Muscle layer of duodenum (tissue), 2 donors: ENCODE measurements around the gene DYNC2I2.
"Not testable (repeated sequence)": the region's sequence is repeated elsewhere in the genome, so short reads cannot be mapped to it uniquely, and the experiment has no call there.

ENCODE experiments used
- H3K27ac ChIP-seq: one replicate; pipeline ENCODE4 v1.7.0; 2013; ENCODE audit warnings: mild to moderate bottlenecking, low read length
- H3K27me3 ChIP-seq: one replicate; pipeline ENCODE4 v1.7.0; 2013; ENCODE audit warnings: low read depth, mild to moderate bottlenecking, control low read depth, low read length
- H3K36me3 ChIP-seq, 2 donors: one replicate each; pipeline ENCODE4 v1.7.0; 2013; ENCODE audit warnings: low read length in 2 of 2, control low read depth in 1 of 2, mild to moderate bottlenecking in 1 of 2; ENCODE audit not compliant: insufficient read depth in 2 of 2, control insufficient read depth in 1 of 2
- H3K4me1 ChIP-seq, 2 donors: one replicate each; pipeline ENCODE4 v1.7.0; 2013; ENCODE audit warnings: low read length in 2 of 2, mild to moderate bottlenecking in 2 of 2, control low read depth in 1 of 2, moderate library complexity in 1 of 2; ENCODE audit not compliant: insufficient read depth in 2 of 2, control insufficient read depth in 1 of 2
- H3K4me3 ChIP-seq, 2 donors: one replicate each; pipeline ENCODE4 v1.7.0; 2013; ENCODE audit warnings: low read length in 2 of 2, low read depth in 1 of 2, mild to moderate bottlenecking in 1 of 2
- H3K9me3 ChIP-seq, 2 donors: one replicate each; pipeline ENCODE4 v1.7.0; 2013; ENCODE audit warnings: low read length in 2 of 2, control low read depth in 1 of 2, mild to moderate bottlenecking in 1 of 2; ENCODE audit not compliant: control insufficient read depth in 1 of 2
- donor health status: healthy.

The DYNC2I2 gene

GRCh38 chr9:128585155-128585554, 71.5 kb downstream of the DYNC2I2 start:
- H3K36me3 ChIP-seq, result peaks cover 73 to 94% of the 10 kb centered on the region in 2 donors
- not testable (repeated sequence) for H3K9me3 ChIP-seq, H3K27me3 ChIP-seq, H3K4me3 ChIP-seq, H3K4me1 ChIP-seq, H3K27ac ChIP-seq
